Naive thymus-derived CD8-positive, alpha-beta T cell (primary cell): ENCODE results near the gene SDR39U1. TPM values are rescaled to one million over a fixed set of nuclear protein-coding genes. Genes with fewer than 3 reads are reported as not detected.

Source experiments
- ATAC-seq, 2 donors: fragments of 150-1000 bp; cut with Tn5 transposase in 1 of 2; sonication (Bioruptor Pico), chemical (Tn5 transposase) in 1 of 2; 1 replicate in 1 of 2; 2 replicates in 1 of 2; pipeline ENCODE4 v1.10.0; 2021; ENCODE audit warnings: mild to moderate bottlenecking in 2 of 2, moderate library complexity in 2 of 2
- POLR2A ChIA-PET: fragments of 350-600 bp; sonication (Branson Sonifier 250); formaldehyde crosslinking; loops from one replicate; lab custom pipeline; 2021; ENCODE audit warnings: antibody characterized with exemption; lab: Charles Lee
- DNase-seq, 10 donors: peaks; one replicate each; pipeline versions ENCODE4 v3.0.0 to v3.0.0-alpha.2; 2020 to 2022
- H3K27ac Mint-ChIP-seq, 10 donors: one replicate each; pipeline ENCODE4 v1.8.0; 2020 to 2022; ENCODE audit warnings: mild to moderate bottlenecking in 10 of 10, mixed read lengths in 10 of 10, moderate library complexity in 4 of 10, inconsistent platforms in 1 of 10
- H3K27me3 Mint-ChIP-seq, 5 donors: one replicate each; pipeline ENCODE4 v1.8.0; 2021 to 2022; ENCODE audit warnings: mixed read lengths in 5 of 5
- H3K36me3 Mint-ChIP-seq, 3 donors: one replicate each; pipeline ENCODE4 v1.8.0; 2020 to 2022; ENCODE audit warnings: mixed read lengths in 3 of 3, mild to moderate bottlenecking in 2 of 3, inconsistent platforms in 1 of 3
- H3K4me1 Mint-ChIP-seq, 4 donors: one replicate each; pipeline ENCODE4 v1.8.0; 2021 to 2022; ENCODE audit warnings: mixed read lengths in 4 of 4
- H3K4me3 Mint-ChIP-seq, 10 donors: one replicate each; pipeline ENCODE4 v1.8.0; 2020 to 2022; ENCODE audit warnings: mild to moderate bottlenecking in 10 of 10, mixed read lengths in 10 of 10, moderate library complexity in 6 of 10, inconsistent platforms in 1 of 10
- H3K9me3 Mint-ChIP-seq, 9 donors: one replicate each; pipeline ENCODE4 v1.8.0; 2020 to 2022; ENCODE audit warnings: mixed read lengths in 9 of 9, mild to moderate bottlenecking in 3 of 9, inconsistent platforms in 1 of 9, moderate library complexity in 1 of 9
- polyA plus RNA-seq, 3 donors: library from polyadenylated mRNA; unstranded; fragments of 300-500 nt; fragmentation: Illumina TruSeq; gene quantifications; one replicate each; pipeline ENCODE4 v1.2.3, GENCODE V29; 2021
- total RNA-seq, 8 experiments: library from RNA in 2 of 8; stranded (reverse) in 2 of 8; gene quantifications; one replicate each; pipeline ENCODE4 v1.2.3 and lab custom pipeline; 2021 to 2026

SDR39U1 gene
- total and polyA plus RNA-seq, 5 experiments from 2014 or later: 70.3 to 145 (median 90.8) TPM

DNA sequence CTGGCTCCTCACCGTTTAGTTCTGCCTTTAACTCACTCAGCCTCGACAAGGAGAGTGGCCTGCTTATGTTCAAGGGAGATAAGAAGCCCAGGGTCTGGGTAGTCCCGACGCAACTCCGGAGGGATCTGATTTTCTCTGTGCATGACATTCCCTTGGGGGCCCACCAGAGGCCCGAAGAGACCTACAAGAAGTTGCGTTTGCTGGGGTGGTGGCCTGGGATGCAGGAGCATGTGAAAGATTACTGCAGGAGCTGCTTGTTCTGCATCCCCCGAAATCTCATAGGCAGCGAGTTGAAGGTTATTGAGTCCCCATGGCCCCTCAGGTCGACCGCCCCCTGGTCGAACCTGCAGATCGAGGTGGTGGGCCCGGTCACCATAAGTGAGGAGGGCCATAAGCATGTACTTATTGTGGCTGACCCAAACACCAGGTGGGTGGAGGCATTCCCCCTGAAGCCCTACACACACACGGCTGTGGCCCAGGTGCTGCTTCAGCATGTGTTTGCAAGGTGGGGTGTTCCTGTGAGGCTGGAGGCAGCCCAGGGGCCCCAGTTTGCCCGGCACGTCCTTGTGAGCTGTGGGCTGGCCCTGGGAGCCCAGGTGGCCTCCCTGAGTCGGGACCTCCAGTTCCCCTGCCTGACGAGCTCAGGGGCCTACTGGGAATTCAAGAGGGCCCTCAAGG lies 26.2 kb downstream of the SDR39U1 start:
- DNase-seq (peak in 1 of 10 donors; percentile 23), ATAC-seq (no peak)
- POLR2A ChIA-PET: no interaction called here
- Mint-ChIP-seq H3K36me3 (no peaks in the 10 kb centered on the region), H3K27me3 (peaks cover 0 to 20% (median 7%) of the 10 kb centered on the region in 5 donors), H3K9me3 (no peaks in the 10 kb centered on the region), H3K4me3 (no peak overlapping the region), H3K27ac (no peak overlapping the region), H3K4me1 (no peaks in the 10 kb centered on the region)

DNA sequence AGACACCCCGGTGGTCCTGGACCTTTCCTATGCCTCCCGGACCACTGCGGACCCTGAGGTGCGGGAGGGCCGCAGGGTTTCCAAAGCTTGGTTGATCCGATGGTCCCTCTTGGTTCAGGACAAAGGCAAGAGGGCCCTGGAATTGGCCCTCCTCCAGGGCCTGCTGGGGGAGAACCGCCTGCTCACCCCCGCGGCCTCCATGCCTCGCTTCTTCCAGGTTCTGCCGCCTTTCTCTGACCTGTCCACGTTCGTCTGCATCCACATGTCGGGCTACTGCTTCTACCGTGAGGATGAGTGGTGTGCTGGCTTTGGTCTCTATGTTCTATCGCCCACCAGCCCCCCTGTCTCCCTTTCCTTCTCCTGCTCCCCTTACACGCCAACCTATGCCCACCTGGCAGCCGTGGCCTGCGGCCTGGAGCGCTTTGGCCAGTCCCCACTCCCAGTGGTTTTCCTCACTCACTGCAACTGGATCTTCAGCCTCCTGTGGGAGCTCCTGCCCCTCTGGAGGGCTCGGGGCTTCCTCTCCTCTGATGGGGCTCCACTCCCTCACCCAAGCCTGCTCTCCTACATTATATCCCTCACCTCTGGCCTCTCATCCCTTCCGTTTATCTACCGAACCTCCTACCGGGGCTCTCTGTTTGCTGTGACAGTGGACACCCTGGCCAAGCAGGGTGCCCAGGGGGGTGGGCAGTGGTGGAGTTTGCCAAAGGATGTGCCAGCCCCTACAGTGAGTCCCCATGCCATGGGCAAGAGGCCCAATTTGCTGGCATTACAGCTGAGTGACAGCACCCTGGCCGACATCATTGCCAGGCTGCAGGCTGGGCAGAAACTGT lies 26.9 kb downstream of the SDR39U1 start:
- Mint-ChIP-seq H3K27ac (no peak overlapping the region), H3K36me3 (no peaks in the 10 kb centered on the region), H3K9me3 (no peaks in the 10 kb centered on the region), H3K27me3 (peaks cover under 1 to 20% (median 7%) of the 10 kb centered on the region in 5 donors), H3K4me1 (no peaks in the 10 kb centered on the region), H3K4me3 (no peak overlapping the region)
- POLR2A ChIA-PET: no interaction called here
- DNase-seq (peak in 1 of 10 donors; percentile 30), ATAC-seq (no peak)

DNA sequence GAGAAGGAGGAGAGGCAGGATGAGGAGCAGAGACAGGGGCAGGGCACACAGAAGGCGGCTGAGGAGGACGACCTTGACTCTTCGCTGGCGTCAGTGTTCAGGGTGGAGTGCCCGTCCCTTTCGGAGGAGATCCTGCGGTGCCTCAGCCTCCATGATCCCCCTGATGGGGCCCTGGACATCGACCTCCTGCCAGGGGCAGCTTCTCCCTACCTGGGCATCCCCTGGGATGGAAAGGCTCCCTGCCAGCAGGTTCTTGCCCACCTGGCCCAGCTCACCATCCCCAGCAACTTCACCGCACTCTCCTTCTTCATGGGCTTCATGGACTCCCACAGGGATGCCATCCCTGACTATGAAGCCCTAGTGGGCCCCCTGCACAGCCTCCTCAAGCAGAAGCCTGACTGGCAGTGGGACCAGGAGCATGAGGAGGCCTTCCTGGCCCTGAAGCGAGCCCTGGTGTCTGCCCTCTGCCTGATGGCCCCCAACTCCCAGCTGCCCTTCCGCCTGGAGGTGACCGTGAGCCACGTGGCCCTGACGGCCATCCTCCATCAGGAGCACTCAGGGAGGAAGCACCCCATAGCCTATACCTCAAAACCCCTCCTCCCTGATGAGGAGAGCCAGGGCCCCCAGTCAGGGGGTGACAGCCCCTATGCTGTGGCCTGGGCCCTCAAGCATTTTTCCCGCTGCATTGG lies 27.7 kb downstream of the SDR39U1 start:
- DNase-seq (peak in 1 of 10 donors; percentile 41), ATAC-seq (no peak)
- H3K27ac Mint-ChIP-seq: peak overlapping the region in 1 of 10 donors; percentile 27
- H3K36me3 Mint-ChIP-seq: no peaks in the 10 kb centered on the region
- H3K27me3 Mint-ChIP-seq: peaks cover 1 to 20% (median 7%) of the 10 kb centered on the region in 5 donors
- no peaks in the 10 kb centered on the region for H3K4me1 Mint-ChIP-seq
- POLR2A ChIA-PET: interaction anchor here (1.4 kb wide), 1 partner anchor 17 kb away, joined by 3 read pairs; no protein-coding TSS in a partner anchor
- H3K4me3 Mint-ChIP-seq: no peak overlapping the region
- H3K9me3 Mint-ChIP-seq: no peaks in the 10 kb centered on the region

DNA sequence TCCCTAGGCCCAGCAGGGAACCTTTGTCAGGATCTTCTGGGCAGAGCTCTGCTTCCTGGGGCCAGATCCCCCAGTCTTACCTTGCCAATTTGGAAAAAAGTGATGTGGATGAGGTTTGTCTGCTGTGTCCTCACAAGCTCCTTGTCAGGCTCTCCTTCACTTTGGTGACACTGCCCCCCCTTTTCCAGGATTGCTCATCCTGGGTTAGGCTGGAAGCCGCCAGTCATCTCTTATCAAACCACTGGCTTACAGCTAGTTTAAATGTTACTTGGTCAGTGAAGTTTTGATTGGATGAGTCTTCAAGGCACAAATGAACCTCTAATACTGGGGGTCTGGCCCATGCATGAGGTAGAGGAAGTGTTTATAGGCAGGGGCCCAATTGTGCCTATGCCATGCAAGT lies 28.5 kb downstream of the SDR39U1 start:
- Mint-ChIP-seq H3K4me1 (no peaks in the 10 kb centered on the region), H3K9me3 (no peaks in the 10 kb centered on the region), H3K36me3 (no peaks in the 10 kb centered on the region), H3K27ac (no peak overlapping the region), H3K4me3 (no peak overlapping the region), H3K27me3 (peaks cover 1 to 14% (median 5%) of the 10 kb centered on the region in 5 donors)
- POLR2A ChIA-PET: interaction anchor here (0.9 to 1.4 kb wide), 2 partner anchors 16 to 17 kb away, joined by 3 read pairs; partner anchors contain the start of genes CBLN3 and KHNYN
- no peak for ATAC-seq
- DNase-seq: no peak

DNA sequence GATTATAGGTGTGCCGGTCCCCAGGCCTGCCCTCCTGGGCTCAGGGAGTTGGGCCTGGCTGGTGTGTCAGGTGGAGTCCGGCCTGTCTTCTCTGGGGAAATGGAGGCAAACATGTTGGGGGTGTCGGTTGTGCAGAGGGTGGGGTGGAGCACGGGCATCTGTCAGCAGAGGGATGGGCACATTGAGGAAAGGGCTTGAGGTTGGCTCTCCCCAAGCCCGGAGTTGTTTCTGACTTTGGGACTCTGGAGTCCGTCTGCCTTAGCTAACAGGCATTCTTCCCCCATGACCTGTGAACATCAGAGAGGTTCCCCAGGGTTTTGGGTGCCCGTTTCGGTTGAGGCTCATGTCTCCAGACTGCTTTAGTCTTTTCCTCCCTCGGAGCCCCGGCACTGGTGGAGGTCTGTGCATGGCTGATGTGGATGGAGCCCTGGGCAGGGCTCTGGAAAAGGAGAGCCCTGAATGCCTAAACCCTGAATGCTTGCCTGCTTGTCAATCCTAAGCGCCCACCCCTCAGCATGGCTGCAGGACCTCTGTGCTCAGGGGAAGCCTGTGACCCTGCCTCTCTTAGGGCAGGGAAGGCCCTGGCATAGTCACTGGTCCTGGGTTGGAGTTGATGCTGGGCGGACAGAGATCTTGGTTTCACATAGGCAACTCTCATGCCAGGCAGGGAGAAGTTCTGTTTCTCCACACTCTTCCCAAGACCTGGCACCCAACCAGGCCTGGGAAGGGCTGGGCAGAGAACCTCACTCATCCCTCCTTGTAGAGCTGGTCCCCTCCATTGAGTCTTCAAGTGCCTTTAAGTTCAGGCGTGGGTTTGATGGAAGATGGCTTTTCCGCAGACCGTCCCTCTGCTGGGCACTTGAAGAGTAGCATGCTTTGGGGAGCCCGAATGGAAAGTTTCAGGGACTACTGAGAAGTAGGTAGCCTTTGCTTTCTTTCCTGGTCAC lies 30.9 kb downstream of the SDR39U1 start:
- Mint-ChIP-seq H3K27me3 (peaks cover 0 to 9% (median 3%) of the 10 kb centered on the region in 5 donors), H3K9me3 (no peaks in the 10 kb centered on the region), H3K36me3 (no peaks in the 10 kb centered on the region), H3K4me3 (no peak overlapping the region), H3K27ac (no peak overlapping the region), H3K4me1 (no peaks in the 10 kb centered on the region)
- POLR2A ChIA-PET: no interaction called here
- ATAC-seq (peak; percentile 53 to 70), DNase-seq (peak in 3 of 10 donors; percentile 26 to 53 (median 28))

DNA sequence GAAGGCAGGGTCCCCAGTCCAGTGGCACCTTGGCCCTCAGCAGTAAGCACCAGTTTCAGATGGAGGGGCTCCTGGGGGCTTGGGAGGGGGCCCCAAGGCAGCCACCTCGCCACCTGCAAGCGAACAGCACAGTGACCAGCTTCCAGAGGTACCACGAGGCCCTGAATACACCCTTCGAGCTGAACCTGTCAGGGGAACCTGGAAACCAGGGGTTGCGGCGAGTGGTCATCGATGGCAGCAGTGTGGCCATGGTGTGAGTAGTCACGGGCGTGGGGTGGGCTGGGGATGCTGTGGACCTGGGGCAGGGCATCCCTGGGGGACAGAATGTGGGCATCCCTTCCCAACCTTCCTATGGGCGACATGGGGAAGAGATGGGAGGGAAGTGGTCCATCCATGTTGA lies 32.6 kb downstream of the SDR39U1 start:
- DNase-seq: no peak
- ATAC-seq: no peak
- Mint-ChIP-seq H3K9me3 (no peaks in the 10 kb centered on the region), H3K4me3 (no peak overlapping the region), H3K27me3 (peaks cover 0 to 14% (median 4%) of the 10 kb centered on the region in 5 donors), H3K36me3 (no peaks in the 10 kb centered on the region), H3K4me1 (no peaks in the 10 kb centered on the region), H3K27ac (no peak overlapping the region)
- POLR2A ChIA-PET: no interaction called here

DNA sequence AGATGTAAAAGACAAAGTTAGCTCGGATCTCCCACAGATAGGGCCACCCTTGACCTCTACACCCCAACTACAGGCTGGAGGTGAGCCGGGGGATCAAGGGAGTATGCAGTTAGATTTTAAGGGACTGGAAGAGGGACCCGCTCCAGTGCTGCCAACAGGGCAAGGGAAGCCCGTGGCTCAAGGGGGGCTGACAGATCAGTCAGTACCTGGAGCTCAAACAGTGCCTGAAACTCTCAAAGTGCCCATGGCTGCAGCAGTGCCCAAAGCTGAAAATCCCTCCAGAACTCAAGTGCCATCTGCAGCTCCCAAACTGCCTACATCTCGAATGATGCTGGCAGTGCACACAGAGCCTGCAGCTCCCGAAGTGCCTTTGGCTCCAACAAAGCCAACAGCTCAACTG lies 33.4 kb downstream of the SDR39U1 start:
- no peaks in the 10 kb centered on the region for H3K4me1 Mint-ChIP-seq
- no peak for DNase-seq
- no peak for ATAC-seq
- no peak overlapping the region for H3K4me3 Mint-ChIP-seq
- no peak overlapping the region for H3K27ac Mint-ChIP-seq
- POLR2A ChIA-PET: interaction anchor here (1.0 to 1.3 kb wide), 2 partner anchors 22 to 43 kb away, joined by 3 read pairs; no protein-coding TSS in a partner anchor
- H3K36me3 Mint-ChIP-seq: no peaks in the 10 kb centered on the region
- no peaks in the 10 kb centered on the region for H3K9me3 Mint-ChIP-seq
- peaks cover 0 to 14% (median 4%) of the 10 kb centered on the region in 5 donors for H3K27me3 Mint-ChIP-seq

DNA sequence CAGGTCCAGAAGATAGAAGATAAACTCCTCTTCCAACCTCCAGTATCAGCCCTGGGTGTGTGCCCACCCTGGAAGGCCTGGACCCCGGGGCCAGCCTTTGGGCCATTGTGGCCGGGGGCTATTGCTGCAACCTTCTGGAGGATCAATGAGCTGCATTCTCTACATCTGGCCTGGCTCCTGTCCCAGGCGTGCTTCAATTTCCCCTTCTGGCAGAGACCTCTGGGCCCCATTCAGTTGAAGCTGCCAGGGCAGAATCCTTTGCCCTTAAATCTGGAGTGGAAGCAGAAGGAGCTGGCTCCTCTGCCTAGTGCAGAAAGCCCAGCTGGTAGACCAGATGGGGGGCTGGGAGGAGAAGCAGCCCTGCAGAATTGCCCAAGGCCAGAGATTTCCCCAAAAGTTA lies 33.8 kb downstream of the SDR39U1 start:
- no peak overlapping the region for H3K4me3 Mint-ChIP-seq
- H3K4me1 Mint-ChIP-seq: no peaks in the 10 kb centered on the region
- no peaks in the 10 kb centered on the region for H3K9me3 Mint-ChIP-seq
- no peak overlapping the region for H3K27ac Mint-ChIP-seq
- peaks cover 0 to 14% (median 4%) of the 10 kb centered on the region in 5 donors for H3K27me3 Mint-ChIP-seq
- DNase-seq: no peak
- POLR2A ChIA-PET: interaction anchor here (1.0 to 1.3 kb wide), 2 partner anchors 23 to 42 kb away, joined by 3 read pairs; no protein-coding TSS in a partner anchor
- ATAC-seq: no peak
- no peaks in the 10 kb centered on the region for H3K36me3 Mint-ChIP-seq

DNA sequence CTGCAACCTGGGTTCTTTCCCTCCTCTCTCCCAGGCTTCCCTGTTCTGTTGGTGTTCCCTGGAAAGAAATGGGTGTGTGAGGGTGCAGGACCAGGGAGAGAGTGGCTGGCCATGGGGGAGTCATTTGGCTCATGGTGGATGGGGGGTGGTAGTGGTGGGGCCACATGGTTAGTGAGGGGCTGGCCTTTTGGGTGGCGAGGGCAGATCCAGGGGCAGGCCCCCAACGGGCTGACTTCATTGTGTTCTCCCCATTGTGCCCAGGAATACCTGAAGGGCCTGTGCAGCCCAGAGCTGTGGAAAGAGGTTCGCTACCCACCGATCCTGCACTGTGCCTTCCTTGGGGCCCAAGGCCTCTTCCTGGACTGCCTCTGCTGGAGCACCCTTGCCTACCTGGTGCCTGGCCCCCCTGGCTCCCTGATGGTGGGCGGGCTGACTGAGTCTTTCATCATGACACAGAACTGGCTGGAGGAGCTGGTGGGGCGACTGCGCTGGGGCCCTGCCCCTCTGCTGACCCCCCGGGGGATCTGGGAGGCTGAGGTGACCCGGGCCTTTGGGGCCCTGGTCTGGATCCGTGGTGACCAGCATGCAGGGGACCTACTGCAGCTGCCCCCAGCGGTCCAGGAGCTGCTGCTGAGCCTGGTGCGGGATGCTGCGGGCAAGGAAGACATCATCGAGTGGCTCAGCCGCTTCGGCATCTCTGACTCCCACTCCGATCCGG lies 34.8 kb downstream of the SDR39U1 start:
- no peaks in the 10 kb centered on the region for H3K36me3 Mint-ChIP-seq
- POLR2A ChIA-PET: interaction anchor here (0.7 kb wide), 1 partner anchor 22 kb away, joined by 3 read pairs; the partner anchor contains the start of gene KHNYN
- no peak overlapping the region for H3K27ac Mint-ChIP-seq
- H3K27me3 Mint-ChIP-seq: peaks cover 0 to 14% (median 4%) of the 10 kb centered on the region in 5 donors
- no peaks in the 10 kb centered on the region for H3K9me3 Mint-ChIP-seq
- no peaks in the 10 kb centered on the region for H3K4me1 Mint-ChIP-seq
- no peak overlapping the region for H3K4me3 Mint-ChIP-seq
- DNase-seq: peak in 1 of 10 donors; percentile 45
- no peak for ATAC-seq

DNA sequence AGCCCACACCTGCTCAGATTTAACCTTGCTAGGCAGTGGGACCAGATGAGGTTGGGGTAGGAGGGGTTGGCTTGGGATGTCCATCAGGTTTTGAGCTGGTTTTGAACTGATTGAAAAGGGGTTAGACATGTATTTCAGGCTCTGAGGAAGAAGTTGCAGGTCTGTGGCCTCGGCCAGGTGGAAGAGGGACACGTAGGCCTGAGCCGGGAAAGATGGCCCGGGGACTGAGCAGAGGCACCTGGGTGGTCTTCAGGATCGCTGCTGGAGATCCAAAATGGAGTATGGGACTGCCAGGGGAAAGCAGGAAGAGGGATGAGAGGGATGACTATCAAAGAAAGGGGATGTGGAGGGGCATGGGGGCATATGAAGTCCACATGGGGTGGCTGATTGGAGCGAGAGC lies 36.2 kb downstream of the SDR39U1 start:
- Mint-ChIP-seq H3K27me3 (peaks cover 0 to 14% (median 9%) of the 10 kb centered on the region in 5 donors), H3K4me3 (no peak overlapping the region)

DNA sequence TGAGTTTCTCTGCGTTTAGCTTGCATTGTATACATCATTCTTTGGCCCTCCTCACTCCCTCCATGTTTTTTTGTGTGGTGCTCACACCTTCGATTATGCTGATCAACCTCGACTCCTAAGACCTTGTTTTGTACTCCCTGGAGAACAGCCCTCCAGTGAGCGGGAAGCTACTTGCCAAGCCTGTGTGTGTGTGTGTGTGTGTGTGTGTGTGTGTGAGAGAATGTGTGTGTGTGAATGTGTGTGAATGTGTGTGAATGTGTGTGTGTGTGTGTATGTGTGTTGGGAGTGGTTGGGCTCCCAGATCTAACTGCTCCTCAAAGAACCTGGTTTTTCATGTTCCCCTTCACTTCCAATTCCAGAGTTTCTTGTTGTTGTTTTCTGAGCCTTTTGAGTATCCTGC lies 37.8 kb downstream of the SDR39U1 start:
- Mint-ChIP-seq H3K9me3 (no peaks in the 10 kb centered on the region), H3K36me3 (no peaks in the 10 kb centered on the region), H3K27me3 (peaks cover 0 to 14% (median 9%) of the 10 kb centered on the region in 5 donors), H3K4me1 (peaks cover 1 to 7% (median 5%) of the 10 kb centered on the region in 4 donors), H3K27ac (no peak overlapping the region), H3K4me3 (no peak overlapping the region)
- ATAC-seq (no peak), DNase-seq (no peak)
- POLR2A ChIA-PET: no interaction called here

More for the DNA sequence above, 36.2 kb downstream of the SDR39U1 start:
- Mint-ChIP-seq H3K27ac (no peak overlapping the region), H3K4me1 (peaks cover 0 to 2% (median 0%) of the 10 kb centered on the region in 4 donors), H3K36me3 (no peaks in the 10 kb centered on the region), H3K9me3 (no peaks in the 10 kb centered on the region)
- ATAC-seq (no peak), DNase-seq (no peak)
- POLR2A ChIA-PET: no interaction called here
